HEK293T (cell line): ENCODE data around the gene INTS3.

ENCODE experiments used
- ARNT ChIP-seq: fragments of 450-650 bp; IDR thresholded peaks from 2 replicates; pipeline ENCODE4 v1.6.1; 2017; ENCODE audit warnings: mild to moderate bottlenecking
- CTBP1 ChIP-seq: fragments of 450-650 bp; IDR thresholded peaks from 2 replicates; pipeline ENCODE4 v1.6.1; 2016; ENCODE audit warnings: borderline replicate concordance
- FOXK2 ChIP-seq: fragments of 450-650 bp; IDR thresholded peaks from 2 replicates; pipeline ENCODE4 v1.6.1; 2016; ENCODE audit warnings: mild to moderate bottlenecking
- NFRKB ChIP-seq: fragments of 450-650 bp; IDR thresholded peaks from 2 replicates; pipeline ENCODE4 v1.6.1; 2016; ENCODE audit warnings: mild to moderate bottlenecking, moderate library complexity
- TARDBP ChIP-seq: fragments of 450-650 bp; IDR thresholded peaks from 2 replicates; pipeline ENCODE4 v1.6.1; 2016

DNA sequence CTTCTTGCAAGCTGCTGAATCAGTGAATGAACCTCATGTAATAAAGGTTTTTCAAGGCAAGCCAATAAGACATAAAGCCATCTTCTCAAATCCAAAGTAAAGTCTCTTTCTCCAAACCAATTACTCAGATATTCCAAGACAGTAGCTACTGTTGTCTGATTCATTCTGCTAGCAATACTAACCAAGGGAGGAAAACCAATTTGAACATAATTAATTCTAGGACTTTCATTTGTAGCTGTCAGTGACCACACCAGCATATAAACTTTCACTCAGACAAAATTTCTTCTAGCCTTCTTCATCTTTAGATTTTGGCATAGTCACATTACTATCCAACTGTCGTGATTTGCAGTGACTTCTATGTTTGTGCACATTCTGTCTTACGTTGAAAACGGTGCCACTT lies 10.5 kb upstream of the INTS3 start:
- no peak for TF ChIP-seq NFRKB
- TF ChIP-seq TARDBP, result no peak
- TF ChIP-seq ARNT, result no peak
- no peak for TF ChIP-seq FOXK2
- no peak for TF ChIP-seq CTBP1
